Liver (tissue), 3 donors: Measurements from ENCODE around the gene RNF19B.

ENCODE experiments used
- CTCF ChIP-seq: fragments of 150-350 bp; IDR thresholded peaks from 2 replicates; pipeline ENCODE4 v1.5.1; 2017; ENCODE audit warnings: improper control_type of control experiment, low read depth, low read length; ENCODE audit not compliant: missing input control
- GABPA ChIP-seq, 2 donors: IDR thresholded peaks in 1 of 2; conservative IDR thresholded peaks in 1 of 2; 2 replicates each; pipeline ENCODE4 v1.6.1; 2016; ENCODE audit warnings: antibody characterized with exemption in 2 of 2, mild to moderate bottlenecking in 1 of 2, moderate library complexity in 1 of 2
- MAX ChIP-seq: IDR thresholded peaks from 2 replicates; pipeline ENCODE4 v1.6.1; 2016; ENCODE audit warnings: antibody characterized with exemption
- YY1 ChIP-seq: IDR thresholded peaks from 2 replicates; pipeline ENCODE4 v1.6.1; 2016; ENCODE audit warnings: antibody characterized with exemption, mild to moderate bottlenecking
- donor health status: healthy.
- donor health status: healthy.

- no peak for TF ChIP-seq GABPA (IDR thresholded peaks at IDR 0.05 in 1 of 2, conservative IDR thresholded peaks at IDR 0.05 in 1 of 2)
- no peak for TF ChIP-seq CTCF
- no peak for TF ChIP-seq MAX
- TF ChIP-seq YY1: no peak
Measured at GRCh38 chr1:32965251-32965747, 690 bp upstream of the RNF19B start.
